ENCODE measurements around the gene LONRF3. TPM values are rescaled to one million over a fixed set of nuclear protein-coding genes. Genes with fewer than 3 reads are reported as not detected.

Gene LONRF3
- total and polyA plus RNA-seq, 2 of the 8 experiments (the other 6 are each of a cell fraction or from before 2014, with no cell fraction given) = 0.11 TPM; not detected in 1

DNA sequence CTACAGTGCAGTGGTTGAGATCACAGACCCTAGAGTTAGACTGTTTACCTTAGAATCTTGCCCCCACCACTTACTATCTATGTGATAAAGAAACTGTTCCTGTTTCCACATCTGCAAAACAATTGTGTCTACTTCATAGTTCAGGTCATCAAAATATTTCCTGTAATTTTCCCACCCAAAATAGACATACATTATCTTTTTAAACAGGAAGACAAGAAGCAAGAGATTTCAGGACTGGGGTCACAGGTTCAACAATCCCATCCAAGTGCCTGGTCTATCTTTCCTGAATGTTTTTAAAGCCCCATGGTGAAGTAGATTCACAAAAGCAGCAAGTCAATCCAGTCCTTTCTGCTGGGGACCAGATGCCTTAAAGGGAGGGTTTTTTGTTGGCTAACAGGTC, 56.6 kb downstream of the LONRF3 start:
- H2AK5ac ChIP-seq (ENCODE audit: low read depth, low read length) = no peak overlapping the region
- H3K4me3 ChIP-seq (ENCODE audit: extremely low read depth in 1 of 4, insufficient read depth in 2 of 4, low read depth in 3 of 4, low read length in 4 of 4) = no peak overlapping the region
- no peak overlapping the region for H3K56ac ChIP-seq (replicated peaks; ENCODE audit: insufficient read length, low read depth, low read length)
- H3K23ac ChIP-seq (ENCODE audit: insufficient read length) = no peak overlapping the region
- no peak overlapping the region for H3K4me2 ChIP-seq (ENCODE audit: insufficient read depth in 1 of 2, low read depth in 2 of 2, low read length in 2 of 2)
- no peaks in the 10 kb centered on the region for H3K79me2 ChIP-seq (ENCODE audit: control insufficient read depth in 1 of 2, insufficient read depth in 2 of 2, low read length in 2 of 2)
- no peak overlapping the region for H2BK12ac ChIP-seq (ENCODE audit: low read depth, low read length)
- no peak overlapping the region for H4K91ac ChIP-seq (replicated peaks; ENCODE audit: insufficient read length, low read length)
- H3K18ac ChIP-seq (ENCODE audit: extremely low read depth, low read length) = no peak overlapping the region
- H3K4me1 ChIP-seq (replicated peaks in 1 of 4; ENCODE audit: control insufficient read depth in 3 of 4, insufficient read depth in 4 of 4, low read length in 3 of 4) = no peaks in the 10 kb centered on the region
- H4K5ac ChIP-seq (ENCODE audit: insufficient read length, low read depth, low read length) = no peak overlapping the region
- no peaks in the 10 kb centered on the region for H3K36me3 ChIP-seq (ENCODE audit: control insufficient read depth in 2 of 4, insufficient read depth in 4 of 4, low read length in 3 of 4)
- H2BK15ac ChIP-seq (ENCODE audit: low read length) = no peak overlapping the region
- no peak overlapping the region for H2BK20ac ChIP-seq (ENCODE audit: low read length)
- no peaks in the 10 kb centered on the region for H3K79me1 ChIP-seq (ENCODE audit: low read depth, low read length)
- peaks cover 3 to 14% of the 10 kb centered on the region in 2 experiments; a peak in 2 of 4 replicates for H3K9me3 ChIP-seq (ENCODE audit: insufficient read depth in 2 of 2, low read depth in 1 of 2, low read length in 1 of 2)
- no peak overlapping the region for H3K9ac ChIP-seq (replicated peaks in 1 of 4; ENCODE audit: extremely low read depth in 1 of 4, low read depth in 3 of 4, low read length in 3 of 4)
- H2BK5ac ChIP-seq (ENCODE audit: low read depth, low read length) = no peak overlapping the region
- H4K8ac ChIP-seq (ENCODE audit: extremely low read depth, insufficient read depth, low read length) = no peak overlapping the region
- H2BK120ac ChIP-seq (replicated peaks; ENCODE audit: low read depth, low read length) = no peak overlapping the region
- FAIRE-seq (no peak), DNase-seq (ENCODE audit: low read depth in 1 of 2, low spot score in 2 of 2) (no peak)
- H3K27me3 ChIP-seq (replicated peaks in 1 of 4; ENCODE audit: control insufficient read depth in 3 of 4, extremely low read depth in 1 of 4, insufficient read depth in 3 of 4, low read length in 3 of 4) = no peaks in the 10 kb centered on the region
- ChIA-PET CTCF (ENCODE audit: partially characterized antibody) (no interaction called here), POLR2A (ENCODE audit: partially characterized antibody) (no interaction called here)
- no peaks in the 10 kb centered on the region for H3K23me2 ChIP-seq (ENCODE audit: low read depth, low read length)
- H3K27ac ChIP-seq (ENCODE audit: low read depth, low read length) = no peak overlapping the region
- H3K14ac ChIP-seq (ENCODE audit: insufficient read length) = no peak overlapping the region
- H4K20me1 ChIP-seq (replicated peaks in 1 of 2; ENCODE audit: control insufficient read depth in 1 of 2, insufficient read depth in 2 of 2, low read length in 2 of 2) = no peaks in the 10 kb centered on the region
- H2AFZ ChIP-seq (ENCODE audit: low read length) = no peak overlapping the region
- H3K4ac ChIP-seq (replicated peaks; ENCODE audit: insufficient read length, low read depth, low read length) = no peak overlapping the region
- TF ChIP-seq BRCA1 (IDR thresholded peaks at IDR 0.05; ENCODE audit: low read depth, low read length) (no peak), CHD1 (IDR thresholded peaks at IDR 0.05; ENCODE audit: low read depth, low read length) (no peak), RBBP5 (IDR thresholded peaks at IDR 0.05; ENCODE audit: borderline replicate concordance, low read depth, low read length) (no peak), ATF3 (IDR thresholded peaks at IDR 0.05; ENCODE audit: insufficient read depth, low read depth, low read length) (no peak)
